Inferior parietal cortex (tissue), 1 donor: ENCODE results near the gene ASB6.
"Not testable (repeated sequence)": the region's sequence is repeated elsewhere in the genome, so short reads cannot be mapped to it uniquely, and the experiment has no call there.

ENCODE experiments used
- DNase-seq: peaks from one replicate; pipeline ENCODE4 v3.0.0-alpha.2; 2016; ENCODE audit errors: extremely low spot score

Gene ASB6

DNA sequence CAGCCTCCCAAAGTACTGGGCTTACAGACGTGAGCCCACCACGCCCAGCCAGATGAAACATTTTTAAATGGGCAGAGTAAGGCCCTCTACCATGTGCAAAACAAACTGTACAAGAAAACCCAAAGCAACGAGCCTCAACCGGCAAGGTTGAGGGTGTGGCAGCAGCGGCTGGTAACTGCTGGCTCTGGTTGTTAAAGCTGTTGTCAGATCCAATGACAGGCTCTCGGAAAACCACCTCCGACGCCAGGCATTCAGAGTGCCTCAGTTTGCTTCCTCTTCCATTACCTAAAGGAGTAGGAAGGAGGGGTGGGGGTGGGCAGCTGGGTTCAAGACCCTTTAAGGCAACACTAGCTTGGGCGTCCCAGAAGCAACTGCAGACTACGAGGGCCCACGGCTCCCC, 2.4 kb upstream of the ASB6 start:
- DNase-seq = no peak

GRCh38 chr9:129643706-129644105, 1.8 kb upstream of the ASB6 start:
- no peak for DNase-seq

DNA sequence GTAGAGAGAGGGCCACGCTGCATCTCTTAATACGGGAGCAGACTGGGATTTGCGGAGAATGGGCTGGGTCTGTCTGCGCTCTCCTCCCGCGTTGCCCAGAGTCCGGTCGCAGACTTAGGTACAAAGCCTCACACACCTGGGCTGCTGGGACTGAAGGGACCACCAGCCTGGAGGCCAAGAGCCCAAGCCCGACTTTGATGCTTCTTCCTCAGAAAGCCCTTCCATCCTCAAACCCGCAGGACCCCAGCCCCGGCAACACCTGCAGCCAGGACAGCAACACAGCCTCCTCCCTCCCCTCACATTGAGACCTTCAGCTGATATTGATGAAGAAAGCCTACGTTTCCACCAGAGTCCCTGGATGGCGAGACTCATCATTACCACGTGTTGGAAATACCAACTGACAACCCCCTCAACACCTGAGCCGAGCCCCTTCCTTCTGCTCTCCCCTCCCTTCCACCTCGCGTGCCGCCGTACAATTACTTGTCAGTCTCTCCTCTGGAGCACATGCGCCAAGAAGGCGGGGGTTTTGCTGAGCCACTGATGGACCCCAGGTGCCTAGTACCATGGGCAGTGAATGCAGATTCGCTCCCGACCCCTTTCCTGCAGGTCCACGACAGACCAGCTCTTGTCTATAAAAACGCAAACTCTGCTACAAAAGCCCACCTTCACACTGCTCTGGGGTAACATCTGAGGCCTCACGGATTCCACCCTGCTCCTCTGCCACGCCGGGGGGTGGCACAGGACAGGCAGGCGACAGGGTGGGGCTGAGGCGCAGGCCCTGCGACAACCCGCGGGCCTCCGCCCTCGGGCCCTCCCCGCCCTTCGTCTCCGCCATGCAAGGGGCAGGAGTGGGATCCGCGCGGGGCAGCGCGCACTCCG, 841 bp downstream of the ASB6 start:
- no peak for DNase-seq

DNA sequence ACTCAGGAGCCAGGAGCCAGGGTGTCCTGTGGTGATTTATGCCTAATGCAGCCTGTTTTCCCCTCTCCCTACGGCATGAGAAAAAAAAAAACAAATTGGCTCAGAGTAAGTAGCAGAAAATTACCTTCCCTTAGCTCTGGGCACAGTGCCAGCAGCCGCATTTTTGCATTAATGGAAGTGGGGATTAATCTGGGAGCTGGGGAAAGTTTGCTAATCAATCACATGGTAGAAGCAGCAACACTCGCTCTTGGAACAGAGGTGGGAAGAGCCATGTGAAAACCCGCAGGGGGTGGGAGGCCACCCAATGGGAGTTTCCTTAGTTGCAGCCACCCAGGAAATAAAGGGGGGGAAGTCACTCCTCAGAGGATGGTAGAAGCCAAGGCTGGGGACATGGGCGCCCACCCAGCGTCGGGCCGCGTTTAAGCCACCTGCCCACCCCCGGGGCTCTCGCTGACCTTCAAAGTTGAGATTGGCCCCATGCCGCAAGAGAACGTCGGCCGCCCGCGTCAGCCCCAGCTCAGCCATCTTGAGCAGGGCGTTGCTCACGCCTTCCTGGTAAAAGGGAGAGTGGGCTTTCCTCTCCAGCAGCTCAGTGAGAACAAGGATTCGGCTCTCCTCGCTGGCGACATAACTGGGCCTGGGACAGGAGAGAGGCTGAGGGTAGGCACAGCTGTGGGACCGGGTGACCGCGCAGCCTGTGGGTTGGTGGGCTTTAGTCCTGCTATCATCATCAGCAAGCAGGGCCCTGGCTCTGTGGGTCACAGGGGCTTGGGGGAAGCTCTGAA, 1.7 kb downstream of the ASB6 start:
- DNase-seq = peak; percentile 30

DNA sequence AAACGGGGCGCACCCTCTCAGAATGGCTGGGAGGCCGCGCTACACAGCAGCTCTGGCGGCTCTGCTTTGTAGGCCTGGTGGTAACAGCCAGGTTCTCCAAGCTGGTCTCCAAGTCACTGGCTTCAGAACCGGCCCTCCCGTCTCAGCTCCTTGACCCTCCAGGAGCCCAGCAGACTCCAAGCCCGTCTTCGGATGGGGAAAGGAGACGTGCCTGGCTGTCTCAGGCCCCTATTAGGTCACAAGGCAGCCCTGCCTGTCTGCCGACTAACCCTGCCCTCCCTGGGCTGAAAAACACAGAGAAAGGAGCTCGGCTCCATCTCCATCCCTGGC, 2.2 kb downstream of the ASB6 start:
- no peak for DNase-seq

DNA sequence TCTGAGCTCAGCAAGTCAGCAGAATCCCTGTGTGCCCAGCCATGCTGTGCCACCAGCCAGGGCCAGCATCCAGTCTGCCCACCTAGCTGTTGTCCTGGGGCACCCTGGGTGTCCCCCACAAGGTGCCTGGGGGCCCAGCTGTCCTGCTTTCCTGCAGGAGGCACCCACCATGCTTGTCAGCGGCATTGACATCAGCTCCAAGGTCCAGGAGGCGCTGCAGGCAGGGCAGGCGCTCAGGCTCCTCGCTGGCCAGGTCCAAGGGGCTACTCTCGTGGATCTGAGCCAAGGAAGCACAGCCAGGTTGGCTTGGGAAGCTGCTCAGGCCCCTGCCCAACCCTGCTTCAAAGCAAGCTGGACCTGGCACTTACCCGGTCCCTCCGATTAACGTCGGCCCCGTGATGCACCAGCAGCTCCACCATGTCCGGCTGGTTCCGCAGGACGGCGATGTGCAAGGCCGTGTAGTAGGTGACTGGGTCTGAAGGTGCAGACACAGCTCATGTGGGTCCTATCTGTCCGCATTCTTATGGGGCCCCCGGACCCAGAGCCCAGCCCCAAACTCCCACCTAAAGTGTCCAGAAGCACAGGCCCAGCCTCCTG, 2.8 kb downstream of the ASB6 start:
- DNase-seq = no peak

DNA sequence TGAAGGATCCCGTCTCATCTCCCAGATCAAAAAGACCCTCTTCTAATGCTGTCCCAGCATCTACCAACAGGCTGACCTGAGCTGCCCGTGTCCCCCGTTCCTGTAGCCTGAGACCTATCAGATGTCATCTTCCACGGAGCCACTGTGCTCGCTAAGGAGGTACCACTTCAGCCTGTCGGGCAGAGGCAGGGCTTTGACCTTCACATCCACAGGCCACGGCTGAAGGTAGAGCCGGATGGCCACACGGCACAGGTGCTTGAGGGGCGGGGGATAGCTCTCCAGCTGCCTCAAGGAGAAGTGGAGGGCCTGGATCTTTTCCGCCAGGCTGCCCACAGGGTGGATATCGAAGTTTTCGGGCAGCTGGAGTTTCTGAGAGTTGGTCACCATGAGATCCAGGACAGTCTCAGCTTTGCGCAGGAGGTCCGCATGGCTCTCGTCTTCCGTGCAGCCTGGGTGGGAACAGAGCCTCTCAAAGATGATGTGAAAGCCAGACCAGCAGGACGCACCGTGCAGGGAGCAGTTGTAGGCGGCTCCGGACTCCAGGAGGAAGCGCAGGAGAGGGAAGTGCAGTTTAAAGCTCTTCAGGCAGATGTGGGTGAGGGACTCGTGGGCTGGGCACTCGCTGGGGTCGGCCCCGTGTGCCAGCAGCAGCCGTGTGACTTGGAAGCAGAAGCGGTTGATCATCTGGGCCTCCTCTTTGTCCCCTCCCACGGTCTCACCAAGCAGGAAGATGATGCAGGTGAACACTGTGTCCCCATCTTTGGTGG, 4.1 kb downstream of the ASB6 start:
- no peak for DNase-seq

- DNase-seq = no peak
These were observed 4.8 kb downstream of the ASB6 start for GRCh38 chr9:129637102-129637501.

DNA sequence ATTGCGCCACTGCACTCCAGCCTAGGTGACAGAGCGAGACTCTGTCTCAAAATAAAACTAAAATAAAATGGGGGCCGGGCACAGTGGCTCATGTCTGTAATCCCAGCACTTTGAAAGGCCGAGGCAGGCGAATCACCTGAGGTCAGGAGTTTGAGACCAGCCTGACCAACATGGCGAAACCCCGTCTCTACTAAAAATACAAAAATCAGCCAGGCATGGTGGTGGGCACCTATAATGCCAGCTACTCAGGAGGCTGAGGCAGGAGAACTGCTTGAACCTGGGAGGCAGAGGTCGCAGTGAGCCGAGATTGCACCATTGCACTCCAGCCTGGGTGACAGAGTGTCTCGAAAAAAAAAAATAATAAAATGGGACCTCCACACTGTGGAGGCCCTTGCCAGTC, 5.6 kb downstream of the ASB6 start:
- DNase-seq = not testable (repeated sequence)

DNA sequence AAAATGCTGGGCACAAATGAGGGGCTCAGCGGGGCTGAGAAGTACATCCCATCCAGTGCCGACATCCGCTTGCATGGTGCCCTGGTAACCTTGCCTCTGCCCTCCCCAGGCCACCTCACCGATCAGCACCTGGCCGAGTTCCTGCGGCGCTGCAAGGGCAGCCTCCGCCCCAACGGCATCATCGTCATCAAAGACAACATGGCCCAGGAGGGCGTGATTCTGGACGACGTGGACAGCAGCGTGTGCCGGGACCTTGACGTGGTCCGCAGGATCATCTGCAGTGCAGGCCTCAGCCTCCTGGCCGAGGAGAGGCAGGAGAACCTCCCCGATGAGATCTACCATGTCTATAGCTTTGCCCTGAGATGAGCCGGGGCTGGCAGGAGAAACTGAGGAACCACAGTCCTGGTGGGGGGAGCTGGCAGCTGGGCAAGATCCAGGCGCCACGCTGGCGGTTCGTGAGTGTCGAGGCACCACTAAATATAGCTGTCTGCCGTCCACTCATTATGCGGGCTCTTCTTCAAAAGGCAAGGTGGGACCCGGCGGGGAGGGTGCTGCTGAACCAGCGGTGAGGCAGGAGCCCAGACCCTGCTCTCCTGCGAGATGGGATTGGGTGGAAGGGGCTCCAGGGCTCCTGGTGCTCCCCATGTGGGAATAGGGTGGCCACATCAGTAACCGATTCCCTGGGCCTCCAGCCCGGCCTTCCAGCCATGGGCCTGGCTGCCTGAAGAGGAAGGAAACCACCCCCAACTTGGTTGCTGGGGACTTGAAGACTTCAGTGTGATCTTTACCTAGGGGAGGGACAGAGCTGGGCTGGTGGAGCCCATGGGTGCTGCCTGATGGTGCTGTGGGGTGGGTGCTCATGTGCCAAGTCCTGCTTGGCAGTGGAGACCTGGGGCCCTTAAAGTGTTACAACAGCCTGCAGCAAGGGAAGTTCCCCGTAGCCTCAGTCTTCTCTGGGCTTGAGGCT, 6.6 kb downstream of the ASB6 start:
- no peak for DNase-seq

DNA sequence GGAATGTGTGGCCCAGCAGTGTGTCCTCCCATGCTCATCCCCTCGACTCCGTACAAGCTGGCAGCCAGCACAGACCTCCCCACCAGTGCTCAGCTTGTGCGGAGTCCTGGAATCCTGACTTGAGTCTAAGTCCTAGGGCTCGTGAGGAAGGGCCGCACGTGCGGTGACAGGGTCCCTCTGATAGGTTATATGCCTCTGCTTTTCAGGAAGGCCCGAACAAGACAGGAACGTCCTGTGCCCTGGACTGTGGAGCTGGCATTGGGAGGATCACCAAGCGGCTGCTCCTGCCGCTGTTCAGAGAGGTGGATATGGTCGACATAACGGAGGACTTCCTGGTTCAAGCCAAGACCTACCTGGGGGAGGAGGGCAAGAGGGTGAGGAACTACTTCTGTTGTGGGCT, 8.1 kb downstream of the ASB6 start:
- no peak for DNase-seq

DNA sequence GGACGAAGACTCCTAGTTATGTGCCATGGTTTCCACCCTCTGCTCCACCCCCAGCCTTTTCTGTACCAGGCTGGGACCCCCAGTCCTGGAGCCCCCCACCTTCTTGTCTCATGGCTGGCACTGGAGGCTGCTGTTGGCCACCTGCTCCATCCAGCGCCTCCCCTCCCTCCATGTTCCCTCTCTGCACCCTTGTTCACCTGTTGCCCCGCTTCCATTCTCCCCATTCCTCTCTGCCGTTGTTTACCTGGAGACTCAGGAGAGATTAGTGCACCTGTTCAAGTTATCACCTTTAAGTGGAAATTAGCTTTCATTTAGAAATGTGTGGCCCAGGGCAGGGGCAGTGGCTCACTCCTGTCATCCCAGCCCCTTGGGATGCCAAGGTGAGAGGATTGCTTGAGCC, 8.7 kb downstream of the ASB6 start:
- DNase-seq = no peak

DNA sequence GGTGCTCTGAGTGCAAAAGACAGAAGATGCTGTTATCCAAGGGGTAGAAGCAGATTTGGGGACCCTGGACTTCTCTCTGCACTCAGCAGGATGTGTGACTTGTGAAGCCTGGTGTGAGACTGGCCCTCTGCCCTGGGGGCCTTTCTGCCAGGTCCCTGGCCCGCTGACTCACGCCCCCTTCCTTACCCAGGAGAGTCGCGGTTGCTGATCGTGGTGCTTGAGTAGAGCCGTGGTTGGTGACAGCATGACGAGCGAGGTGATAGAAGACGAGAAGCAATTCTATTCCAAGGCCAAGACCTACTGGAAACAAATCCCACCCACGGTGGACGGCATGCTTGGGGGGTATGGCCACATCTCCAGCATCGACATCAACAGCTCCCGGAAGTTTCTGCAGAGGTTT, 9.5 kb downstream of the ASB6 start:
- DNase-seq = no peak

DNA sequence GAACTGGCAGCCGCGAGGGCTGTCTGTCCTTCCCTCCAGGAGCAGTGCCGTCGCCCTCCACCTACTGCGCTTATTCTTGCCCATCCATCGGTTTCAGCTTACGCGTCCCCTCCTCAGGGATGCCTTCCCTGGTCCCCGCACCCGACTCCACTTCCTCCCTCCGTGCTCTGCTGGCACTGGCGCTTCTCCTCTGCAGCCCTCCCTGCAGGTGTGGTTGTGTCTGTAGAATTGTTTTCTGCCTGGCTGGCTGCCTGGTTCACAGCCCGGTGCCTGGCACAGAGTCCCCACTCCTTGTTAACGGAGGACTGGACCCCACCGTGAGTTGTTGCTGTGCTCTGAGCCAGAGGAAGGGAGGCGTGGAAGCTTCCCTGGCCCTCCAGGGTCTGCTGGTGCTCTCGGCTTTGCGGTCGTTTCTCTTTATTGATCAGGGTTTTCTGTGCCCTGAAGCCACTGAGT, 10.2 kb downstream of the ASB6 start:
- DNase-seq = no peak

DNA sequence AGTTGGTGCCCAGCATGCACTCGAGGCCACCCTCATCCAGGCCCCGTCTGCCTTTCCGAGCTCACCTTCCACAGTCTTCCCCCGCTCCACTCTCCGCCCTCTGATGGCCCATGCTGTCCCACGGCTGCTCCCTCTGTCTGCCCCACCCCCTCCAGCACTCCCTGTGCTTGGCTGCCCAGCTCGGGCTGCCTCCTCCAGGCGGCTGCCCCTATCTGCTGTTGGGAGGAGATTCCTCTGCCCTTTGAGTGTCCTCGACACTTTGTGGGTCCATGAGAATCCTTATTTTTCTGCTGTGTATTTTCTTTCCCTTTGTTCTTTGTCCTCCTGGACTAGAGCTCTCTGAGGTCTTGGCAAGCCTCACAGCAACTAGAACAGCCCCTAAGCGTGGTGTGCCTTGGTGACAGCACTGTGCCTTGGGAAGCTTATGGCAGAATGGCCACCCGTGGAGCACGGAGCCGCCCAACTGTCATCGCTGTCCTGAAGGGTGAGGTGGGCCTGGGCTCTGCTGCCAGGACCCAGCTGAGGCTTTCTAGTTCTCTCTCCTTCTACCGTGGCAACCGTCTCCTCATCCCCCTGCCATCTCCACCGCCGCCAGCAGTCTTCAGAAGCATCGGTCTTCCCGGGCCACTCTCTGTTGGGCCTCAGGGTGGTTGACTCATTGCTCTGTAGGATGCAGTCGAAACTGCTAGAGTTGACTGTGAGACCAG, 10.8 kb downstream of the ASB6 start:
- no peak for DNase-seq

DNA sequence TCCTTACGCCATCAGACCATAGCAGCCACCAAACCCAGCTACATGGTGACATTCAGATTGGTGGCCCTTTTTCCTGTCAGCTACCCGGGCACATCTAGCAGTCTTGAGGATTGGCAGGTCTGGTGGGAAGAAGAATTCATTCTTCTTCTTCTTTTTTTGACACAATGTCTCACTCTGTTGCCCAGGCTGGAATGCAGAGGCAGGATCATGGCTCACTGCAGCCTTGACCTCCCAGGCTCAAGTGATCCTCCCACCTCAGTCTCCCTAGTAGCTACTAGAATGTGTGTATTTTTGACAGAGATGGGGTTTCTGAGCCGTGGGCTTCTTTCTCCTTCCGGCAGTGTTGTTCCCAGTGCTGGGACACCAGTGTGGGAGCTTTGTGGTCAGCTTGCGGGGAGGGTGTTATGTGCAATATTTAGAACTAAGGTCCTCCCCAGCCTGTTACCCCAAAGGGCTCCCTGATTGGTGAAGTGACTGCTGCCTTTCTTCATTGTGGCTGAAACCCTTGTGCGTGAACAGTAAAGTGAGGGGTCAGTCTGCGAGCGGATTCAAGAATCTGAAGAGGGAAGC, 12.6 kb downstream of the ASB6 start:
- no peak for DNase-seq

DNA sequence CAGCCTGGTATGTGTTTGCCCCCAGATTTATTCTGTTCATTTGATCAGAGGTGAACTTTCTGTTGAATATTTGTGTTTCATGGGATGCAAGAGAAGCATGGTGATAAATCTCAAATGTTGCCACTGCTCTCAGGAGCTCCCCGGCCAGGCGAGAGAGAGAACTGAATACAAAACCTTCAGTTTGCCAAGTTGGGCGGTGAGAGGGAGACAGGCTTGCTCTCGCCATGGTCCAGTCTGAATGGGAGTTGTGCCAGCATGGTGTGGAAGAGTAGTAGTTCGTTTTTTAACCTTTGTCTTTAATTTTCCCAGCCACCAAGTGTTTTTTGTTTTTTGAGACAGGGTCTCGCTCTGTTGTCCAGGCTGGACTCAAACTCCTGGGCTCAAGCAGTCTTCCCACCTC, 13.2 kb downstream of the ASB6 start:
- no peak for DNase-seq

GRCh38 chr9:129627556-129628440, 14.2 kb downstream of the ASB6 start:
- DNase-seq = no peak
